ENCODE data around the gene GLRA3. TPM values are rescaled to one million over a fixed set of nuclear protein-coding genes. Genes with fewer than 3 reads are reported as not detected.

The GLRA3 gene
- total RNA-seq, 1 donor from 2014 or later: not detected

- no peak for TF ChIP-seq EZH2phosphoT487 (IDR thresholded peaks at IDR 0.05)
- TF ChIP-seq, protein P1, sequence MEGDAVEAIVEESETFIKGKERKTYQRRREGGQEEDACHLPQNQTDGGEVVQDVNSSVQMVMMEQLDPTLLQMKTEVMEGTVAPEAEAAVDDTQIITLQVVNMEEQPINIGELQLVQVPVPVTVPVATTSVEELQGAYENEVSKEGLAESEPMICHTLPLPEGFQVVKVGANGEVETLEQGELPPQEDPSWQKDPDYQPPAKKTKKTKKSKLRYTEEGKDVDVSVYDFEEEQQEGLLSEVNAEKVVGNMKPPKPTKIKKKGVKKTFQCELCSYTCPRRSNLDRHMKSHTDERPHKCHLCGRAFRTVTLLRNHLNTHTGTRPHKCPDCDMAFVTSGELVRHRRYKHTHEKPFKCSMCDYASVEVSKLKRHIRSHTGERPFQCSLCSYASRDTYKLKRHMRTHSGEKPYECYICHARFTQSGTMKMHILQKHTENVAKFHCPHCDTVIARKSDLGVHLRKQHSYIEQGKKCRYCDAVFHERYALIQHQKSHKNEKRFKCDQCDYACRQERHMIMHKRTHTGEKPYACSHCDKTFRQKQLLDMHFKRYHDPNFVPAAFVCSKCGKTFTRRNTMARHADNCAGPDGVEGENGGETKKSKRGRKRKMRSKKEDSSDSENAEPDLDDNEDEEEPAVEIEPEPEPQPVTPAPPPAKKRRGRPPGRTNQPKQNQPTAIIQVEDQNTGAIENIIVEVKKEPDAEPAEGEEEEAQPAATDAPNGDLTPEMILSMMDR (IDR thresholded peaks at IDR 0.05): no peak
- no peak for TF ChIP-seq EZH2 (IDR thresholded peaks at IDR 0.05)
- Histone ChIP-seq H3K9ac (no peak overlapping the region), H4K20me1 (ENCODE audit: low read depth) (no peaks in the 10 kb centered on the region), H3K79me2 (ENCODE audit: low read depth) (no peaks in the 10 kb centered on the region), H2AFZ (replicated peaks) (no peak overlapping the region), H3K27me3 (no peaks in the 10 kb centered on the region), H3K4me1 (no peaks in the 10 kb centered on the region), H3F3A (ENCODE audit: low read depth) (no peaks in the 10 kb centered on the region), H3K4me3 (no peak overlapping the region), H3K9me3 (ENCODE audit: low read depth) (peaks cover 5% of the 10 kb centered on the region), H3K27ac (no peak overlapping the region), H3K4me2 (no peak overlapping the region), H3K36me3 (no peaks in the 10 kb centered on the region)
- no peaks in the 10 kb centered on the region for H3K36me3 Mint-ChIP-seq
- H3K4me1 Mint-ChIP-seq: peaks cover 11% of the 10 kb centered on the region
- no peak overlapping the region for H3K4me3 Mint-ChIP-seq
- no peak overlapping the region for H3K27ac Mint-ChIP-seq
- peaks cover 2% of the 10 kb centered on the region for H3K9me3 Mint-ChIP-seq
- no peaks in the 10 kb centered on the region for H3K27me3 Mint-ChIP-seq (ENCODE audit: insufficient read depth, low read depth)
- no peak for DNase-seq (ENCODE audit: low spot score)
These were observed 36.5 kb upstream of the GLRA3 start for GRCh38 chr4:174865418-174865985.

DNA sequence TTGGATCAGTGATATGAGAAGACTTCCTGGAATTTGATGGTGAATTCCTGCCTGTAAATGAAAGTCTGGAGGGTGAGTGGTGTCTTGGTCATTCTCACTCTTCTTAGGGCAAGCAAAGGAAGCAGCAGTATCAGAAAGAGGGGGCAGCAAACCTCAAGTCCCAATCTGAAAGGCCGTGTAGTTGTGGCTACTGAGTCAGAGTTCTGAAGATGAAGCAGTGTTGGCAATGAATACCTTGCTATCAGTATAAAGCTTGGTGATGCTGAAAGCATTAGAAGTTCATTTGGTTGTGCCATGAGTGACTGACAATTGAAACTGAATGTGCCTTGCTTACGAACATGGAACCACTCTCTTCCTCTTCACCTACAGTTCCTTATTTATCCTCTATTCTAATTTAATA, 35.0 kb upstream of the GLRA3 start:
- no peak for DNase-seq (ENCODE audit: low spot score)
- Mint-ChIP-seq H3K36me3 (peaks cover 2% of the 10 kb centered on the region), H3K9me3 (peaks cover 6% of the 10 kb centered on the region), H3K27ac (no peak overlapping the region), H3K4me1 (peaks cover 13% of the 10 kb centered on the region), H3K27me3 (ENCODE audit: insufficient read depth, low read depth) (no peaks in the 10 kb centered on the region), H3K4me3 (no peak overlapping the region)
- no peak overlapping the region for H3K9ac ChIP-seq
- no peak overlapping the region for H2AFZ ChIP-seq (replicated peaks)
- no peak overlapping the region for H3K4me3 ChIP-seq
- H3K36me3 ChIP-seq: no peaks in the 10 kb centered on the region
- H3K27ac ChIP-seq: no peak overlapping the region
- no peaks in the 10 kb centered on the region for H4K20me1 ChIP-seq (ENCODE audit: low read depth)
- peaks cover 5% of the 10 kb centered on the region for H3K9me3 ChIP-seq (ENCODE audit: low read depth)
- TF ChIP-seq EZH2 (IDR thresholded peaks at IDR 0.05): no peak
- TF ChIP-seq, protein P1 (IDR thresholded peaks at IDR 0.05): no peak
- TF ChIP-seq EZH2phosphoT487 (IDR thresholded peaks at IDR 0.05): no peak
- H3K4me1 ChIP-seq: no peaks in the 10 kb centered on the region
- H3K4me2 ChIP-seq: no peak overlapping the region
- H3K27me3 ChIP-seq: no peaks in the 10 kb centered on the region
- no peaks in the 10 kb centered on the region for H3F3A ChIP-seq (ENCODE audit: low read depth)
- H3K79me2 ChIP-seq (ENCODE audit: low read depth): no peaks in the 10 kb centered on the region

- Histone ChIP-seq H2AFZ (replicated peaks) (no peak overlapping the region), H3K79me2 (ENCODE audit: low read depth) (no peaks in the 10 kb centered on the region), H3F3A (ENCODE audit: low read depth) (no peaks in the 10 kb centered on the region), H3K27me3 (no peaks in the 10 kb centered on the region), H3K9ac (no peak overlapping the region), H3K36me3 (no peaks in the 10 kb centered on the region), H4K20me1 (ENCODE audit: low read depth) (no peaks in the 10 kb centered on the region), H3K4me3 (no peak overlapping the region), H3K4me1 (no peaks in the 10 kb centered on the region), H3K9me3 (ENCODE audit: low read depth) (no peaks in the 10 kb centered on the region), H3K4me2 (no peak overlapping the region), H3K27ac (no peak overlapping the region)
- no peak for DNase-seq (ENCODE audit: low spot score)
- Mint-ChIP-seq H3K27ac (no peak overlapping the region), H3K9me3 (peaks cover 4% of the 10 kb centered on the region), H3K4me3 (no peak overlapping the region), H3K4me1 (peaks cover 11% of the 10 kb centered on the region), H3K36me3 (peaks cover 2% of the 10 kb centered on the region), H3K27me3 (ENCODE audit: insufficient read depth, low read depth) (no peaks in the 10 kb centered on the region)
- no peak for TF ChIP-seq EZH2phosphoT487 (IDR thresholded peaks at IDR 0.05)
- no peak for TF ChIP-seq EZH2 (IDR thresholded peaks at IDR 0.05)
- TF ChIP-seq, protein P1 (IDR thresholded peaks at IDR 0.05): no peak
These were observed 31.5 kb upstream of the GLRA3 start for GRCh38 chr4:174860588-174860987.

All from neural progenitor cell (in vitro differentiated cells).